SK-N-MC (cell line): ENCODE data around the gene FAM53B.

Experiments
- DNase-seq: peaks from one replicate; pipeline ENCODE4 v3.0.0-alpha.2; 2011; ENCODE audit warnings: low read depth, low spot score
- H3K27ac ChIP-seq: fragments of 200-600 bp; sonication (generic); 2 replicates; pipeline ENCODE4 v1.5.1; 2016; ENCODE audit warnings: mixed run types
- H3K36me3 ChIP-seq: fragments of 200-600 bp; sonication (generic); 2 replicates; pipeline ENCODE4 v1.6.1; 2017; ENCODE audit warnings: antibody characterized with exemption, low read length, mixed read lengths; ENCODE audit not compliant: insufficient read depth
- H3K4me3 ChIP-seq: fragments of 200-600 bp; sonication (generic); 2 replicates; pipeline ENCODE4 v1.5.1; 2016
- H3K9ac ChIP-seq: fragments of 200-600 bp; sonication (generic); 2 replicates; pipeline ENCODE4 v1.8.0; 2017; ENCODE audit warnings: mixed run types, mixed read lengths; ENCODE audit not compliant: insufficient read length
- H3K9me3 ChIP-seq: fragments of 200-600 bp; sonication (generic); 2 replicates; pipeline ENCODE4 v1.6.1; 2017; ENCODE audit warnings: low read depth, mild to moderate bottlenecking, antibody characterized with exemption, low read length, moderate library complexity, mixed read lengths
- EZH2 ChIP-seq: fragments of 200-600 bp; sonication (generic); IDR thresholded peaks from one replicate; pipeline ENCODE4 v1.6.1; 2017; ENCODE audit warnings: antibody characterized with exemption
- FOXP2 ChIP-seq: optimal IDR thresholded peaks from 2 replicates; pipeline ENCODE3; 2011; ENCODE audit warnings: mild to moderate bottlenecking, moderate library complexity; ENCODE audit not compliant: insufficient read depth; ENCODE audit errors: extremely low read length, control extremely low read depth
- POLR2AphosphoS5 ChIP-seq: IDR thresholded peaks from 2 replicates; pipeline ENCODE4 v1.6.1; 2012; ENCODE audit warnings: mild to moderate bottlenecking, low read depth, low read length, borderline replicate concordance

FAM53B gene

DNA sequence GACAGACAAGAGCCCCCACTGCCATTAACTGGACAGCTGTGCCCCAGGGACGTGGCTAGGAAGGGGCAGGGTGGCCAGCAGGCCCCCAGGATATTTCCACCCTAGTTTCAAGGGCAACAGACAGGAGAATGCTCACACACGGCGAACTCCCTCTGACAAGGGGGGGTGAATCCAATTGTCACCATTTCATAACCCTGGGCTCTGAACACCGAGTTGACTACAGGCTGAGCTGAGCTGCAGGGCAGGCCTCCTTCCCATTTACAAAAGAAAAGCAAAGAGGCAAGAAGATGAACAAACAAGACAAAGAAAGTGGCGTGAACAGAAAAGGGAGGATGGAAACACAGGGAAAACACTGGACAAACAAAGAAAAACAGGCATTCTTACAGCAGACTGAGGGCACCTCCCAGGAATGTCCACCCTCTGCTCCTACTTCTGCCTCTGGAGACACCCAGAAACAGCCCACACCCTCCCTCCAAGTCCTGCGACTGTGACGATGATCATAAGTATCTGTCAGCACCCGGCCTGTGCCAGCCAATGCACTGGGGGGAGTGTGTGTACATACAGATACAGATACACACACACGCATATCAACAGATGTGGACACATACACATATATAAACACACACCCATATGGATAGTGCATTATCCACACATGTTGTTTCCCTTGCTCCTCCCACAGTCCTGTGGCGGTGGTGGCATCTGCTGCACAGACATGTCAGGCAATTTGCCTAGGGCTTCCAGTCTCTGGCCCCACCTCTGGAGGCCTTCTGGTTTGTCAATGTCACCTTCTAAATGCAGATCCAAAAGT lies 66.2 kb downstream of the FAM53B start:
- Histone ChIP-seq H3K36me3 (no peaks in the 10 kb centered on the region; the same call in 1 of the 2 replicates), H3K9me3 (no peaks in the 10 kb centered on the region), H3K4me3 (no peak overlapping the region), H3K9ac (no peak overlapping the region), H3K27ac (no peak overlapping the region)
- TF ChIP-seq POLR2AphosphoS5 = no peak
- no peak for TF ChIP-seq FOXP2
- TF ChIP-seq EZH2 = no peak
- no peak for DNase-seq

DNA sequence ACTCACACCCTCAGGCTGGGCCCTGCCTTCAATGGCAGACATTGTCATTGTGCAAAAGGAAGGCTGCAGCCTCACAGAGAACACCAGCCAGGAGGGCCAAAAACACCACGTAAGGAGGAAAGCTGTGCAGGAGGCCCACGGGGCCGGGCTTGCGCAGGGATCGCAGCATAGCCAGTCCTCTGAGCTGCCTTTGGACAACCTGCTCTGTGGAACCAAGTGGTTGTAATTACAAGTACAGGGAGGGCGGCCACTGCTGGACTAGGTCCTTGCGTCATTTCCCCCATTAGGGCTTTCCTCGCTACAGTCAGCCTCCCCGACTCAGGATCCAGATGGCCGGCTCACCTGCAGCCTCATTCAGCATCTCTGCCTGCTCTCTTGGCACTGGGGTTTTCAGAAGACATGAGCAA lies 66.9 kb downstream of the FAM53B start:
- DNase-seq = no peak
- Histone ChIP-seq H3K36me3 (no peaks in the 10 kb centered on the region; the same call in 1 of the 2 replicates), H3K4me3 (no peak overlapping the region), H3K27ac (no peak overlapping the region), H3K9me3 (no peaks in the 10 kb centered on the region), H3K9ac (no peak overlapping the region)
- TF ChIP-seq POLR2AphosphoS5 (no peak), EZH2 (no peak), FOXP2 (no peak)

DNA sequence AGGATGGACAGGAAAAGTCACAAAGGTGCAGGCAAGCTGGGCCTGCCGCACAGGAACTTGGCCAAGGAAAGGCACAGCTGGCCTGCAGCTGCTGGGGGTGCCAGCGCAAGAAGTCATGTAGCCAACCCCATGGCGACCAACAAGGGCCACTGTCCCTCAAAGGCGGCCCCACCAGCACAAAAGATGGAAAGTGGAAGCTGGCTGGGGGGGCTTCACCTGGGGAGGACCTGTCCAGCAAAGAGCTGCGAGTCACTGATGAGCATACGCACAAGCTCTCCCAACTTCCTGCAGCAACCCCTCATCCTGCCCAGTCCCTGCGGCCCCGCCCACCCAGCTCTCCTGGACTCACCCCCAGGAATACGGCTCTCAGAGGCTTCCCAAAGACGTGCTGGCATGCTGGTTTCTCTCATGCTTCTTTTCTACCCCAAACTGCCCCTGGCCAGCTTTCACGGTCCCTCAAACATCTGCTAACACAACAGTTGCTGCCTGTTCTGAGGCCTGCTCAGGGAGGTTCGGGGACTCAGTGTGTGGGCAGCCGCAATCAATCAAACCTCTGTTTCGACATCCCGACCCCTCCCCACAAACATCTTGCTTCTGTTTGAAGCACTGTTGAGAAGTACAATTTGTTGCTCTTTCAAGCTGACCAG lies 67.6 kb downstream of the FAM53B start:
- Histone ChIP-seq H3K9ac (no peak overlapping the region), H3K36me3 (no peaks in the 10 kb centered on the region; the same call in 1 of the 2 replicates), H3K27ac (no peak overlapping the region), H3K9me3 (no peaks in the 10 kb centered on the region), H3K4me3 (no peak overlapping the region)
- DNase-seq = no peak
- no peak for TF ChIP-seq POLR2AphosphoS5

DNA sequence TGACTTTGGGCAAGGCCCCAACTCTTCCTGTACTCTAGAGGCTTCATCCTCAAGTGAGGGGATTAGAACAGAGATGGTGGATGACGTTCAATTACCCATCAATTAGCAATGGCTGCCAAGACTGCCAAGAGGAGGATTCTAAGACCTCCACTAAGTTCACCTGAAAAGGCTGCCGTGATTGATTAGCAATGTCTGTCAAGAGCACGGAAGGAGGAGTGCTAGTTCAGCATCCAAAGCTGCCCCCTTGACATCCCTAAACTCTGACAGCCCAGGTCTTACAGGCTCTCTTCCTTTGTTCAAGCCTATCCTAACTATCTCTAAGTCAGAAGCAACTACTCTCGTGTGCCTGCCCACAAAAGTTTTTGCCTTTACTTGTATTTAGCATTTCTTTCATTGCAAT lies 68.4 kb downstream of the FAM53B start:
- H3K9ac ChIP-seq = no peak overlapping the region
- TF ChIP-seq POLR2AphosphoS5 (no peak), FOXP2 (no peak), EZH2 (no peak)
- no peak overlapping the region for H3K27ac ChIP-seq
- no peaks in the 10 kb centered on the region for H3K9me3 ChIP-seq
- H3K4me3 ChIP-seq = no peak overlapping the region
- H3K36me3 ChIP-seq = no peaks in the 10 kb centered on the region
- no peak for DNase-seq

DNA sequence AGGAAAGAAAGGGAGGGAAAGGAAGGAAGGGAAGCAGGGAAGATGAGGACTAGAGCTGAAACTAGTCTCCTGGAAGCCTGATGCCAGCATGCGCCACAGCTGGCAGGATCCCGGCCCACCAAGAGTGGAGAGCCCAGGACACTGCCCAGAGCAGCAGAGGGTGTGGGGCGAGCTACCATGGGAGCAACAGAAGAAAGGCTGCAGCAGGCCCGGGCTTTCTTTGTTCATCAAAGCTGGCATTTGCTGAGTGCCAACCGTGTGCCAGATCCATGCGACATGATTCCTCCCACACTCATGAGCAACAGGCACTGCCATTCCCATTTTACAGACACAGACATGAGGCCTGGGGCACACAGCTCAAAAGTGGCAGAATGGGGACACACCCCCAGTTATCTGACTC lies 68.9 kb downstream of the FAM53B start:
- no peak overlapping the region for H3K4me3 ChIP-seq
- TF ChIP-seq POLR2AphosphoS5 (no peak), FOXP2 (no peak), EZH2 (no peak)
- no peak for DNase-seq
- no peak overlapping the region for H3K27ac ChIP-seq
- H3K9me3 ChIP-seq = no peaks in the 10 kb centered on the region
- H3K9ac ChIP-seq = no peak overlapping the region
- H3K36me3 ChIP-seq = no peaks in the 10 kb centered on the region

DNA sequence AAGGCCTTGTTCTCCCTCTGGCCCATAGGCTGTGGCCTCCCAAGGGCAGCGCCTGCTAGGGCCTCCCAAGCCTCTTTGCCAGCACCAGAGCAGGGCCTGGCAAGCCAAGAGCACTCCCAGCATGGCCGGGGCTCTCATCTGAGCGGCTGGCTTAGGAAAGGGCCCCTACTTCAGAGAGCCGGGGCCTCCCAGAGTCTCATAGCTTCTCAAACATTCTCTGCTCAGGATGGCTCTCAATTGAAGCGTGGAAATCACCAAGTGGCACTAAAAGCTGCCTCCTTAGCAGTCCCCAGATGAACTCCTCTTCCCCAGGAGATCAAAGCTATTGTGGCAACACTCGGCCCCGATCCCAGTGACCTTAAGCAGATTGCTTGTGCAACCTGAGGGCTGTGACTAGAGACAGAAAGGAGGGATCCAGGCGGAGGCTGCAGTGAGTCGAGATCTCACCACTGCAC lies 69.4 kb downstream of the FAM53B start:
- no peak overlapping the region for H3K9ac ChIP-seq
- no peak overlapping the region for H3K4me3 ChIP-seq
- no peaks in the 10 kb centered on the region for H3K36me3 ChIP-seq
- H3K27ac ChIP-seq = no peak overlapping the region
- no peaks in the 10 kb centered on the region for H3K9me3 ChIP-seq
- no peak for TF ChIP-seq EZH2
- no peak for TF ChIP-seq POLR2AphosphoS5
- no peak for TF ChIP-seq FOXP2
- no peak for DNase-seq

DNA sequence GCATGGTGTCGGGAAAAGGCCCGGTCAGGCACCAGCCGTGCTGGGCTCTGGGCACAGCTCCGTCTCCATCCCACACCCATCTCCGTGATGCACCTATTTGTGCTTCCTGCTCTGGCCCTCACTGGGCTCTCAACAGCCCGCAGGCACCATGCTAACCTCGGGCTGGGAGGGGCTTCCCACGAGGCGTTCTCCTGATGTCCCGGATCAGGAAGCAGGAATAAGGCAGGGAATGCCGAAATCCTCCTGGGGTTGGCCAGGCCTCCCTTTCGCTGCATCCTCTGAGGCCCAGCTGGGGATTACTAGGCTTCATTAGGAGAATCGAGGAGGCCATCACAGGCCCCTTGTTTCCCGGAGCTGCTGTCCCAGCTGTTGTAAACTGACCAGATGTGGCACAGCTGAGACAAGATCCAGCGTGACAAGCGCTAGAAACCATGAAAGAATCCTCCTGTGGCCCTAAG lies 72.0 kb downstream of the FAM53B start:
- no peak for DNase-seq
- no peak overlapping the region for H3K27ac ChIP-seq
- no peak for TF ChIP-seq FOXP2
- TF ChIP-seq EZH2 = no peak
- no peak for TF ChIP-seq POLR2AphosphoS5
- no peak overlapping the region for H3K9ac ChIP-seq
- H3K9me3 ChIP-seq = no peaks in the 10 kb centered on the region
- no peak overlapping the region for H3K4me3 ChIP-seq
- H3K36me3 ChIP-seq = no peaks in the 10 kb centered on the region

DNA sequence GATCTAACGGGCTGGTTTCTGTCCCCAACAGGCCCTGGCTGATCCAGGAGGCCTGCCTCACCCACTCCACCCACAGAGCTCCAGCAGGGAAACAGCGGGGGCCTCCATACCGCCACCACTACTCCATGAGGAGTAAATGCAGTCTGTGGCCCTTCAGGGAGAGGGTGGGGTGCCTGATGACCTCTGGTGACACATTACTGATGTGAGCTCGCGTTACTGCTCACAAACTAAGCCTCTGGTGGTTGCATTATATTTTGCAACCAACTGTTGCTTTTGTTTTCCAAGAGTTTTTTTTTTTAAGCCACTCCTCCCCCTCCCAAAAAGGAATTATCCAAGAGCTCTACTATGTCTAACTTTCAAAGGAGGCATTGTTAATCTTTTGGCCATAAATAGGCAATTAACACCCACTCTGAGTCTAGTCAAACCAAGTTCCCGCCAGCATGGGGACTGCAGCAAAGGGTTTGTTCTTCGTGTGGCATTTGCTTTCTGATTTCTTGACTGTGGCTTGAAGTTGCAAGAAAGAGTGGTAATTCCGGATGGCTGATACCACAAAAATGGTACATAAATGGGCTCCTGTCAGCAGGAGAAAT lies 72.6 kb downstream of the FAM53B start:
- H3K9ac ChIP-seq = no peak overlapping the region
- no peaks in the 10 kb centered on the region for H3K9me3 ChIP-seq
- H3K27ac ChIP-seq = no peak overlapping the region
- no peak for DNase-seq
- no peaks in the 10 kb centered on the region for H3K36me3 ChIP-seq
- H3K4me3 ChIP-seq = no peak overlapping the region
- TF ChIP-seq EZH2 (no peak), POLR2AphosphoS5 (no peak), FOXP2 (no peak)
